Measurements from ENCODE around the gene CLEC18C.
"Not testable (repeated sequence)": the region's sequence is repeated elsewhere in the genome, so short reads cannot be mapped to it uniquely, and the experiment has no call there.

The CLEC18C gene

GRCh38 chr16:70206382-70206781, 32.8 kb downstream of the CLEC18C start:
- not testable (repeated sequence) for H3K27me3 ChIP-seq (ENCODE audit: control insufficient read depth in 1 of 2, insufficient read depth in 2 of 2, low read length in 2 of 2); H3K9ac ChIP-seq (ENCODE audit: low read length in 2 of 2); H3K9me3 ChIP-seq (ENCODE audit: control insufficient read depth in 2 of 2, low read length in 2 of 2); H3K27ac ChIP-seq (ENCODE audit: low read length); H3K4me3 ChIP-seq (ENCODE audit: low read length in 2 of 2); H3K4me1 ChIP-seq (ENCODE audit: control insufficient read depth, insufficient read depth, low read length); H3K36me3 ChIP-seq (ENCODE audit: control insufficient read depth in 2 of 2, insufficient read depth in 2 of 2, low read length in 2 of 2)

GRCh38 chr16:70218586-70218985, 45.0 kb downstream of the CLEC18C start:
- not testable (repeated sequence) for H3K9me3 ChIP-seq (ENCODE audit: control insufficient read depth in 2 of 2, low read length in 2 of 2); H3K27me3 ChIP-seq (ENCODE audit: control insufficient read depth in 1 of 2, insufficient read depth in 2 of 2, low read length in 2 of 2); H3K4me3 ChIP-seq (ENCODE audit: low read length in 2 of 2); H3K27ac ChIP-seq (ENCODE audit: low read length); H3K36me3 ChIP-seq (ENCODE audit: control insufficient read depth in 2 of 2, insufficient read depth in 2 of 2, low read length in 2 of 2); H3K9ac ChIP-seq (ENCODE audit: low read length in 2 of 2); H3K4me1 ChIP-seq (ENCODE audit: control insufficient read depth, insufficient read depth, low read length)

GRCh38 chr16:70222574-70222973, 49.0 kb downstream of the CLEC18C start:
- H3K4me1 ChIP-seq (ENCODE audit: control insufficient read depth, insufficient read depth, low read length); H3K27me3 ChIP-seq (ENCODE audit: control insufficient read depth in 1 of 2, insufficient read depth in 2 of 2, low read length in 2 of 2); H3K4me3 ChIP-seq (ENCODE audit: low read length in 2 of 2); H3K36me3 ChIP-seq (ENCODE audit: control insufficient read depth in 2 of 2, insufficient read depth in 2 of 2, low read length in 2 of 2); H3K9ac ChIP-seq (ENCODE audit: low read length in 2 of 2); H3K27ac ChIP-seq (ENCODE audit: low read length); H3K9me3 ChIP-seq (ENCODE audit: control insufficient read depth in 2 of 2, low read length in 2 of 2): not testable (repeated sequence)

- not testable (repeated sequence) for H3K27ac ChIP-seq (ENCODE audit: low read length); H3K9me3 ChIP-seq (ENCODE audit: control insufficient read depth in 2 of 2, low read length in 2 of 2); H3K9ac ChIP-seq (ENCODE audit: low read length in 2 of 2); H3K36me3 ChIP-seq (ENCODE audit: control insufficient read depth in 2 of 2, insufficient read depth in 2 of 2, low read length in 2 of 2); H3K4me3 ChIP-seq (ENCODE audit: low read length in 2 of 2); H3K27me3 ChIP-seq (ENCODE audit: control insufficient read depth in 1 of 2, insufficient read depth in 2 of 2, low read length in 2 of 2); H3K4me1 ChIP-seq (ENCODE audit: control insufficient read depth, insufficient read depth, low read length)
These were observed 49.6 kb downstream of the CLEC18C start for GRCh38 chr16:70223216-70223615.

GRCh38 chr16:70223971-70224513, 50.5 kb downstream of the CLEC18C start:
- H3K4me1 ChIP-seq (ENCODE audit: control insufficient read depth, insufficient read depth, low read length); H3K27me3 ChIP-seq (ENCODE audit: control insufficient read depth in 1 of 2, insufficient read depth in 2 of 2, low read length in 2 of 2); H3K9ac ChIP-seq (ENCODE audit: low read length in 2 of 2); H3K36me3 ChIP-seq (ENCODE audit: control insufficient read depth in 2 of 2, insufficient read depth in 2 of 2, low read length in 2 of 2); H3K9me3 ChIP-seq (ENCODE audit: control insufficient read depth in 2 of 2, low read length in 2 of 2); H3K27ac ChIP-seq (ENCODE audit: low read length); H3K4me3 ChIP-seq (ENCODE audit: low read length in 2 of 2): not testable (repeated sequence)

GRCh38 chr16:70224645-70225044, 51.1 kb downstream of the CLEC18C start:
- not testable (repeated sequence) for H3K36me3 ChIP-seq (ENCODE audit: control insufficient read depth in 2 of 2, insufficient read depth in 2 of 2, low read length in 2 of 2); H3K9ac ChIP-seq (ENCODE audit: low read length in 2 of 2); H3K9me3 ChIP-seq (ENCODE audit: control insufficient read depth in 2 of 2, low read length in 2 of 2); H3K4me1 ChIP-seq (ENCODE audit: control insufficient read depth, insufficient read depth, low read length); H3K27ac ChIP-seq (ENCODE audit: low read length); H3K4me3 ChIP-seq (ENCODE audit: low read length in 2 of 2); H3K27me3 ChIP-seq (ENCODE audit: control insufficient read depth in 1 of 2, insufficient read depth in 2 of 2, low read length in 2 of 2)

GRCh38 chr16:70225430-70225829, 51.8 kb downstream of the CLEC18C start:
- H3K27ac ChIP-seq (ENCODE audit: low read length); H3K36me3 ChIP-seq (ENCODE audit: control insufficient read depth in 2 of 2, insufficient read depth in 2 of 2, low read length in 2 of 2); H3K9ac ChIP-seq (ENCODE audit: low read length in 2 of 2); H3K4me1 ChIP-seq (ENCODE audit: control insufficient read depth, insufficient read depth, low read length); H3K9me3 ChIP-seq (ENCODE audit: control insufficient read depth in 2 of 2, low read length in 2 of 2); H3K4me3 ChIP-seq (ENCODE audit: low read length in 2 of 2); H3K27me3 ChIP-seq (ENCODE audit: control insufficient read depth in 1 of 2, insufficient read depth in 2 of 2, low read length in 2 of 2): not testable (repeated sequence)

GRCh38 chr16:70226024-70226423, 52.4 kb downstream of the CLEC18C start:
- not testable (repeated sequence) for H3K4me3 ChIP-seq (ENCODE audit: low read length in 2 of 2); H3K9me3 ChIP-seq (ENCODE audit: control insufficient read depth in 2 of 2, low read length in 2 of 2); H3K36me3 ChIP-seq (ENCODE audit: control insufficient read depth in 2 of 2, insufficient read depth in 2 of 2, low read length in 2 of 2); H3K4me1 ChIP-seq (ENCODE audit: control insufficient read depth, insufficient read depth, low read length); H3K27me3 ChIP-seq (ENCODE audit: control insufficient read depth in 1 of 2, insufficient read depth in 2 of 2, low read length in 2 of 2); H3K9ac ChIP-seq (ENCODE audit: low read length in 2 of 2); H3K27ac ChIP-seq (ENCODE audit: low read length)

GRCh38 chr16:70231831-70232230, 58.2 kb downstream of the CLEC18C start:
- H3K4me3 ChIP-seq (ENCODE audit: low read length in 2 of 2); H3K4me1 ChIP-seq (ENCODE audit: control insufficient read depth, insufficient read depth, low read length); H3K9ac ChIP-seq (ENCODE audit: low read length in 2 of 2); H3K27me3 ChIP-seq (ENCODE audit: control insufficient read depth in 1 of 2, insufficient read depth in 2 of 2, low read length in 2 of 2); H3K36me3 ChIP-seq (ENCODE audit: control insufficient read depth in 2 of 2, insufficient read depth in 2 of 2, low read length in 2 of 2); H3K9me3 ChIP-seq (ENCODE audit: control insufficient read depth in 2 of 2, low read length in 2 of 2); H3K27ac ChIP-seq (ENCODE audit: low read length): not testable (repeated sequence)

Data from stomach smooth muscle (tissue), 2 donors.